NCI-H460 (cell line): ENCODE data around the gene WDR86. TPM values are rescaled to one million over a fixed set of nuclear protein-coding genes. Genes with fewer than 3 reads are reported as not detected.

ENCODE experiments used
- DNase-seq: peaks from one replicate; pipeline ENCODE4 v3.0.0-alpha.2; 2016; ENCODE audit warnings: low read depth; ENCODE audit errors: extremely low read depth
- polyA plus RNA-seq: library from polyadenylated mRNA; depleted of rRNA; stranded (reverse); fragments of >200 nt; gene quantifications from 2 replicates; pipeline ENCODE4 v1.2.3, GENCODE V29; 2014; cell fraction: nucleus; rRNA removed
- total RNA-seq: library from RNA; depleted of rRNA; stranded (reverse); fragments of >200 nt; shearing (Covaris generic); gene quantifications from 2 replicates; pipeline ENCODE4 v1.2.3, GENCODE V29; 2014; rRNA removed

Gene WDR86, protein sequence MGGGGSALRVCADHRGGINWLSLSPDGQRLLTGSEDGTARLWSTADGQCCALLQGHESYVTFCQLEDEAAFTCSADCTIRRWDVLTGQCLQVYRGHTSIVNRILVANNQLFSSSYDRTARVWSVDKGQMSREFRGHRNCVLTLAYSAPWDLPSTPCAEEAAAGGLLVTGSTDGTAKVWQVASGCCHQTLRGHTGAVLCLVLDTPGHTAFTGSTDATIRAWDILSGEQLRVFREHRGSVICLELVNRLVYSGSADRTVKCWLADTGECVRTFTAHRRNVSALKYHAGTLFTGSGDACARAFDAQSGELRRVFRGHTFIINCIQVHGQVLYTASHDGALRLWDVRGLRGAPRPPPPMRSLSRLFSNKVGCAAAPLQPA
- not detected in 2 replicates for total RNA-seq
- polyA plus RNA-seq = not detected in 2 replicates

GRCh38 chr7:151409667-151410404 lies at the start of gene WDR86:
TSS of gene WDR86 (minus strand) at chr7:151410038. CDS start at chr7:151409589, 449 bp downstream.
- no peak for DNase-seq

GRCh38 chr7:151457534-151457933 lies 47.7 kb upstream of the WDR86 start:
- no peak for DNase-seq

- DNase-seq = no peak
Measured at GRCh38 chr7:151456782-151457181, 46.9 kb upstream of the WDR86 start.

DNA sequence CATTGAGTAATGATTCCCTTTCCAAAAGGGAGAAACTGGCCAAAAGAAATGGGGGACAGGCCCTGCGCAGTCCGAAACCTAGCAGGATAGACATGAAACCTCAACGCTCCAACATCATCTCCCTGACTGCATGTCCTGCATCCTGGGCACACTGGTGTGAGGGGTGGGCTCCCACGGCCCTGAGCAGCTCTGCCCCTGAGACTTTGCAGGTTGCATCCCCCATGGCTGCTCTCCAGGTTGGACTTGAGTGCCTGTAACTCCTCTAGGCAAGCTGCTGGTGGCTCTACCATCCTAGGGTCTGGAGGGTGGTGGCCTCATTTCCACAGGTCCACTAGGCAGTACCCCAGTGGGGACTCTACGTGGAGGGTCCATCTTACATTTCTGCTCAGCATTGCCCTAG lies 46.4 kb upstream of the WDR86 start:
- DNase-seq = no peak

GRCh38 chr7:151455690-151456089 lies 45.9 kb upstream of the WDR86 start:
- no peak for DNase-seq

GRCh38 chr7:151454932-151455530 lies 45.2 kb upstream of the WDR86 start:
- no peak for DNase-seq

DNA sequence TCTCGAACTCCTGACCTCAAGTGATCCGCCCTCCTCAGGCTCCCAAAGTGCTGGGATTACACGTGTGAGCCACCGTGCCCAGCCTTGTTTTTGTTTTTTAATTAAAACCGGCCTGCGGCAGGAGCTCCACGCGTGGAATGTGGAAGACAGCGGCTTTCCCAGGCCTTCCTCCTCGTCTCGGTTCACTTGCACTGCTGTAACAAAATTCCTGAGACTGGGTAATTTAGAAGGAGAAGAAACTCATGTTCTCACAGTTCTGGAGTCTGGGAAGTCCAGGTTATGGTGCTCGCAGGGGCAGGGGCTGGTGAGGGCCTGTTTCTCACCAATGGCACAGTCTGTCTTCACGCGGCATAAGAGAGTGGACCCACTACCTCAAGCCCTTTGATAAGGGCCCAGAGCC lies 44.5 kb upstream of the WDR86 start:
- no peak for DNase-seq

GRCh38 chr7:151453326-151453791 lies 43.5 kb upstream of the WDR86 start:
- DNase-seq = no peak

DNA sequence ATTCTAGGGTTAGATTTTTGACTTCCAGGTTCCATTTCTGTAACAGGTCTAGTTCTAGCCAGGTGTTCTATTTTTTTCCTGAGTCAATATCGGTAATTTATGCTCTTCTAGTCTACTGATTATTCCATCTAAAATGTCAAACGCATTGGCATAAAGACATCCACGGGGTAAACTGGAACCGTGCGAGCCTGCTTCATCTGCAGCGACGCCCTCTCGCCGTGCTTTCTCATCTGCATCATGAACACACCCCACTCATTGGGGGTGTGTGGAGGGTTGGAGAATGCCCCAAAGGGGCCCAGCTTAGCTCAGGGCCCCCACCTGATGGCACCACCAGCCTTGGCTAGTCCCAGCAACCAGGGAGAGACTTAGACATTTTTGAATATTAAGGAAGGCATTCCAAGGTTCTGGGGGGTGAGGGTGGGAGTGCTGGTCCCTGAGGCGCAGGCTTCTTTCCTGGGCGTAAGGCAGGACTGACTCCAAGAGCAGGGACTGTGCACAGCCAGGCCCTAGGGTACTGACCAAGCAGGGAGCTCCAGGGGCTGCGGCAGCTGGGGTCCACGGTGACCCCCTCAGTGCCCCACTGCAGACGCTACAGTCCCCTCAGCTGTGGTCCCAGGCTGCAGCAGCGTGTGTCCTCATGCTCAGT lies 43.0 kb upstream of the WDR86 start:
- DNase-seq = no peak

- no peak for DNase-seq
Measured at GRCh38 chr7:151451626-151452571, 42.1 kb upstream of the WDR86 start.

DNA sequence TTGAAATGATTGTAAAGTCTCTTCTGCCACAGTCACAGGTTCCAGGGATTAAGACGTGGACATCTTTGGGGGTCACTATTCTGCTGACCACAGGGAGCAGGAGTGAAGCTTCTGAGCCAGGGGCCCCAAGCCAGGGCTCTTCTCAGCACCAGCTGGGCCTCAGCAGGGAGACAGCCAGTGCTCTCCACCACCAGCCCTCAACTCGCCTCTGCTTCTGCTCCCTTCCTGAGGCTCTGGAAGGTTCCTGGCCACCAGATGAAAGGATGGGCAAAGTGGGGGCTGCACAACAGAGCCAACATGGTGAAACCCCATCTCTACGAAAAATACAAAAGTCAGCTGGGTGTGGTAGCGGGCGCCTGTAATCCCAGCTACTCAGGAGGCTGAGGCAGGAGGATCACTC lies 41.3 kb upstream of the WDR86 start:
- DNase-seq = no peak

DNA sequence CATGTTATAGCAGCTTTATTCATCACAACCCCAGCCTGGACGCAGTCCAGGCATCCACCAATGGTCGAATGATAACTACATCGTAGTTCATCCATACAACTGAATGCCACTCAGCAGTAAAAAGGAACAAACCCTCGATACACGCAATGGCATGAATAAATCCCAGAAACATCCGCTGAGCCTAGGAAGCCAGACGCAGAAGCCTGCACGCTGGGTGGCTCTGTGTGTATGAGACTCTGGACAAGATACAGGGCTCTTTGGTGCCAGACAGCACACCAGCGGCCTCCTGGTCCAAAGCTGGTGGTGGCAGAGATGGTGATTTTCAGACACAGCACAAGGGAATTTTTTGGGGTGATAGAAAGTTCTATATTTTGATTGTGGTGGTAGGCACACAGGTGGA lies 40.2 kb upstream of the WDR86 start:
- no peak for DNase-seq

- peak; percentile 59 for DNase-seq
Measured at GRCh38 chr7:151448261-151449252, 38.7 kb upstream of the WDR86 start.

DNA sequence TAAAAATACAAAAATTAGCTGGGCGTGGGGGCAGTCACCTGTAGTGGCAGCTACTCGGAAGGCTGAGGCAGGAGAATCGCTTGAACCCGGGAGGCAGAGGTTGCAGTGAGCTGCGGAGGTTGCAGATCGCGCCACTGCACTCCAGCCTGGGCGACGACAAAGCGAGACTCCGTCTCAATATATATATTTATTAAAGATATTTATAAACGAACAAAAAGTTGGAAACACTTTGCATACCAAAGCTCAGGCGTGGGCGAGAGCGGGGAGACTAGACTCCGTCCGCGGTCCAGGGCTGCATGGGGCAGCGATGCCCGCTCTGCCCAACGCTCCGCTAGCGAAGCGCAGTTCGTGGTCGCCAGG lies 38.0 kb upstream of the WDR86 start:
- DNase-seq = no peak

GRCh38 chr7:151447312-151447711 lies 37.5 kb upstream of the WDR86 start:
- no peak for DNase-seq

- DNase-seq = no peak
Measured at GRCh38 chr7:151446412-151446811, 36.6 kb upstream of the WDR86 start.

- no peak for DNase-seq
Measured at GRCh38 chr7:151444632-151445031, 34.8 kb upstream of the WDR86 start.

- no peak for DNase-seq
Measured at GRCh38 chr7:151442776-151443496, 33.1 kb upstream of the WDR86 start.
